ENCODE results near the gene STARD3.

GRCh38 chr17:39653316-39653661 lies 16.3 kb downstream of the STARD3 start:
- TF ChIP-seq POLR2A (IDR thresholded peaks at IDR 0.05) (no peak), POLR2AphosphoS5 (IDR thresholded peaks at IDR 0.05) (no peak)
- TF ChIP-seq, protein P1, sequence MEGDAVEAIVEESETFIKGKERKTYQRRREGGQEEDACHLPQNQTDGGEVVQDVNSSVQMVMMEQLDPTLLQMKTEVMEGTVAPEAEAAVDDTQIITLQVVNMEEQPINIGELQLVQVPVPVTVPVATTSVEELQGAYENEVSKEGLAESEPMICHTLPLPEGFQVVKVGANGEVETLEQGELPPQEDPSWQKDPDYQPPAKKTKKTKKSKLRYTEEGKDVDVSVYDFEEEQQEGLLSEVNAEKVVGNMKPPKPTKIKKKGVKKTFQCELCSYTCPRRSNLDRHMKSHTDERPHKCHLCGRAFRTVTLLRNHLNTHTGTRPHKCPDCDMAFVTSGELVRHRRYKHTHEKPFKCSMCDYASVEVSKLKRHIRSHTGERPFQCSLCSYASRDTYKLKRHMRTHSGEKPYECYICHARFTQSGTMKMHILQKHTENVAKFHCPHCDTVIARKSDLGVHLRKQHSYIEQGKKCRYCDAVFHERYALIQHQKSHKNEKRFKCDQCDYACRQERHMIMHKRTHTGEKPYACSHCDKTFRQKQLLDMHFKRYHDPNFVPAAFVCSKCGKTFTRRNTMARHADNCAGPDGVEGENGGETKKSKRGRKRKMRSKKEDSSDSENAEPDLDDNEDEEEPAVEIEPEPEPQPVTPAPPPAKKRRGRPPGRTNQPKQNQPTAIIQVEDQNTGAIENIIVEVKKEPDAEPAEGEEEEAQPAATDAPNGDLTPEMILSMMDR (IDR thresholded peaks at IDR 0.05) = no peak

All from upper lobe of left lung (tissue), 4 donors.